Type B pancreatic cell (in vitro differentiated cells): ENCODE measurements around the gene ARG1. TPM values are rescaled to one million over a fixed set of nuclear protein-coding genes. Genes with fewer than 3 reads are reported as not detected.

ENCODE experiments used
- DNase-seq: peaks from one replicate; pipeline ENCODE4 v3.0.0; 2021; ENCODE audit warnings: mixed read lengths; ENCODE audit not compliant: unreplicated experiment; ENCODE audit errors: extremely low spot score
- H3K27ac Mint-ChIP-seq: 2 replicates; pipeline ENCODE4 v1.8.0; 2021; ENCODE audit warnings: mild to moderate bottlenecking, mixed read lengths
- H3K27me3 Mint-ChIP-seq: 2 replicates; pipeline ENCODE4 v1.8.0; 2021; ENCODE audit warnings: mixed read lengths
- H3K36me3 Mint-ChIP-seq: 2 replicates; pipeline ENCODE4 v1.8.0; 2021; ENCODE audit warnings: mixed read lengths
- H3K4me1 Mint-ChIP-seq: one replicate; pipeline ENCODE4 v1.8.0; 2021; ENCODE audit warnings: mixed read lengths; ENCODE audit not compliant: unreplicated experiment
- H3K4me3 Mint-ChIP-seq: 2 replicates; pipeline ENCODE4 v1.8.0; 2021; ENCODE audit warnings: mild to moderate bottlenecking, mixed read lengths
- H3K9me3 Mint-ChIP-seq: 2 replicates; pipeline ENCODE4 v1.8.0; 2021; ENCODE audit warnings: mixed read lengths
- total RNA-seq: library from RNA; stranded (reverse); gene quantifications from 2 replicates; pipeline ENCODE4 v1.2.1, GENCODE V29; 2021; ENCODE audit warnings: low replicate concordance
- TF ChIP-seq, protein P1 (sequence below): fragments of 200-600 bp; sonication (generic); conservative IDR thresholded peaks from 2 replicates; pipeline ENCODE4 v1.5.0; 2021; ENCODE audit warnings: antibody characterized with exemption, mild to moderate bottlenecking

ARG1 gene
- total RNA-seq, 1 donor from 2014 or later: not detected

DNA sequence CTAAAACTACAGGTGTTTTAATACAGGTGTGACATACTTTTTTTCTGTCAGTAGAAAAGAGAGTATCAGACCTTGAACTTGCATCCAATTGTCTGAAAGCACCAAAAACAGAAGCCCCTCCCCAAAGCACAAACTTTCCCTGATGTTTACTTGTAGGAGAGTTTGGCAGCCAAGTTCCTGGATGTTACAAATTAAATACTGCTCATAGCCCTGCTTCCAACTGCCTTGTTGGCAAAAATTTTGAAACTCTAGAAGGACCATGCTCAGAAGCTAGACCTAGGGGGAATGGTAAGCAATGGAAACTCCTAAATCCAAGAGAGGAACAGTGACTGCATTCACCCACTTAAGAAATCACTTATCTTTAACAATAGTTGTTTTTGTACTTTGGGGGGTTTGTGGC lies 17.0 kb upstream of the ARG1 start:
- no peak for DNase-seq
- Mint-ChIP-seq H3K27ac (no peak overlapping the region), H3K36me3 (no peaks in the 10 kb centered on the region), H3K4me1 (no peaks in the 10 kb centered on the region), H3K4me3 (no peak overlapping the region), H3K27me3 (no peaks in the 10 kb centered on the region), H3K9me3 (no peaks in the 10 kb centered on the region)
- TF ChIP-seq, protein P1, sequence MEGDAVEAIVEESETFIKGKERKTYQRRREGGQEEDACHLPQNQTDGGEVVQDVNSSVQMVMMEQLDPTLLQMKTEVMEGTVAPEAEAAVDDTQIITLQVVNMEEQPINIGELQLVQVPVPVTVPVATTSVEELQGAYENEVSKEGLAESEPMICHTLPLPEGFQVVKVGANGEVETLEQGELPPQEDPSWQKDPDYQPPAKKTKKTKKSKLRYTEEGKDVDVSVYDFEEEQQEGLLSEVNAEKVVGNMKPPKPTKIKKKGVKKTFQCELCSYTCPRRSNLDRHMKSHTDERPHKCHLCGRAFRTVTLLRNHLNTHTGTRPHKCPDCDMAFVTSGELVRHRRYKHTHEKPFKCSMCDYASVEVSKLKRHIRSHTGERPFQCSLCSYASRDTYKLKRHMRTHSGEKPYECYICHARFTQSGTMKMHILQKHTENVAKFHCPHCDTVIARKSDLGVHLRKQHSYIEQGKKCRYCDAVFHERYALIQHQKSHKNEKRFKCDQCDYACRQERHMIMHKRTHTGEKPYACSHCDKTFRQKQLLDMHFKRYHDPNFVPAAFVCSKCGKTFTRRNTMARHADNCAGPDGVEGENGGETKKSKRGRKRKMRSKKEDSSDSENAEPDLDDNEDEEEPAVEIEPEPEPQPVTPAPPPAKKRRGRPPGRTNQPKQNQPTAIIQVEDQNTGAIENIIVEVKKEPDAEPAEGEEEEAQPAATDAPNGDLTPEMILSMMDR: no peak

DNA sequence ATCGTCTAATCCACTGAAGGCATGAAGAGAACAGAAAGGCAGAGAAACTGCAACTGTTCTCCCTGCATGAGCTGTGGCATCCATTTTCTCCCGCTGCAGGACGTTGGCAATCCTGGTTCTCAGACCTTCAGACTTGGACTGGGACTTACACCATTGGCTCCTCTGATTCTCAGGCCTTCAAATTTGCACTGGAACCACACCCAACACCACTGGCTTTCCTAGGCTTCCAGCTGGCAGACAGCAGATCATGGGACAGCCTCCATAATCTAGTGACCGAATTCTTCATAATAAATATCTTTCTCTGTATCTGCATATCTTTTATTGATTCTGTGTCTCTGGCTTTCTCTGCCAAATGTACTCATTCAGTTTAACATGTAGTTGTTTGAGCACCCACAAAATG lies 14.1 kb upstream of the ARG1 start:
- Mint-ChIP-seq H3K4me3 (no peak overlapping the region), H3K4me1 (no peaks in the 10 kb centered on the region), H3K27me3 (no peaks in the 10 kb centered on the region), H3K36me3 (no peaks in the 10 kb centered on the region), H3K27ac (no peak overlapping the region), H3K9me3 (no peaks in the 10 kb centered on the region)
- TF ChIP-seq, protein P1: no peak
- DNase-seq: no peak

DNA sequence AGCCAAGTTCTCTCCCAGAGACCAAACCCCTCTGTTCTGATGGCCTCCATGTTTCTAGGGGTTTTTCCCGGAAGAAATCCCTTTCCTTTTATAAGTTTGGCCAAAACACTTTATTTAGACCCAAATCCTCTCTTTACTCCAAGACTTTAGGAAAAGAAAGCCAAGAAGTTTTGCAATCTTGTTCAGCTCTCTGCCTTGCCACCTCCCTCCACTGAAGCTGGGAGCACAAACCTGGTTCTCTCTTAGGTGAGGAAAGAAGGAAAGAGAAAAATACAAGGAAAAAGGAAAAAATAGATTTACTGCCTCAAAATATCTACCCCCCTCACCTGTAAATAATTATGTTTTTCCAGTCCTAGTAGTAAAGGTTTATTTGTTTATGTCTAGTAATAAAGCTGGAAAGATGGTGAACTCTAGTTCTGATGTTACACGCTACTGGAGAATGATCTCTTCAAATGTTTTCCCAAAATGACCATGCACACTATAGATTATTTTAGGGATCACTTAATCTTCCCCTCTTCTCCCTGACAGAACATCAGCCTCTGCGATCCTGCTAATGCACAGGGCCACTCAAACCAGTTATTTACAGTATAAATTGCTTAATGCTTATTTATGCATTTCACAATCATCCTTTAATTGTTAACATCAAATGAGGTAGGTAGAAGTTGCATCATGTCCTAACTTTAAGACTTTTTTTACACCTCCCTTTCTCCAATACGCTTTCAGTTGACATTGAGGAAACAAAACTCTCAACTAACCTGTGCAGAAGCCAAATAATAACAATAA lies 10.9 kb upstream of the ARG1 start:
- H3K4me3 Mint-ChIP-seq: no peak overlapping the region
- DNase-seq: no peak
- H3K9me3 Mint-ChIP-seq: no peaks in the 10 kb centered on the region

DNA sequence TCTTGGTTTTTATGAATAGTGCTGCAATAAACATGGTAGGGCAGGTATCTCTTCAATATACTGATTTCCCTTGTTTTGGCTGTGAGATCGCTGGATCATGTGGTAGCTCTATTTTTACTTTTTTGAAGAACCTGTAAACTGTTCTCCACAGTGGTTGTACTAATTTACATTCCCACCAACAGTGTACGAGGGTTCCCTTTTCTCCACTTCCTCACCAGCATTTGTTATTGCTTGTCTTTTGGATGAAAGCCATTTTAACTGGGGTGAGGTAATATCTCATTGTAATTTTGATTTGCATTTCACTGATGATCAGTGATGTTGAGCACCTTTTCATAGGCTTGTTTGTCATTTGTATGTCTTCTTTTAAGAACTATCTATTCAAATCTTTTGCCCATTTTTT lies 8.0 kb upstream of the ARG1 start:
- H3K36me3 Mint-ChIP-seq: no peaks in the 10 kb centered on the region
- DNase-seq: no peak
- no peaks in the 10 kb centered on the region for H3K9me3 Mint-ChIP-seq
- H3K4me3 Mint-ChIP-seq: no peak overlapping the region
- H3K27ac Mint-ChIP-seq: no peak overlapping the region
- no peaks in the 10 kb centered on the region for H3K4me1 Mint-ChIP-seq
- no peaks in the 10 kb centered on the region for H3K27me3 Mint-ChIP-seq
- TF ChIP-seq, protein P1: no peak

More for the DNA sequence above, 10.9 kb upstream of the ARG1 start:
- Mint-ChIP-seq H3K27me3 (no peaks in the 10 kb centered on the region), H3K36me3 (no peaks in the 10 kb centered on the region), H3K4me1 (no peaks in the 10 kb centered on the region), H3K27ac (no peak overlapping the region)
- TF ChIP-seq, protein P1: no peak

DNA sequence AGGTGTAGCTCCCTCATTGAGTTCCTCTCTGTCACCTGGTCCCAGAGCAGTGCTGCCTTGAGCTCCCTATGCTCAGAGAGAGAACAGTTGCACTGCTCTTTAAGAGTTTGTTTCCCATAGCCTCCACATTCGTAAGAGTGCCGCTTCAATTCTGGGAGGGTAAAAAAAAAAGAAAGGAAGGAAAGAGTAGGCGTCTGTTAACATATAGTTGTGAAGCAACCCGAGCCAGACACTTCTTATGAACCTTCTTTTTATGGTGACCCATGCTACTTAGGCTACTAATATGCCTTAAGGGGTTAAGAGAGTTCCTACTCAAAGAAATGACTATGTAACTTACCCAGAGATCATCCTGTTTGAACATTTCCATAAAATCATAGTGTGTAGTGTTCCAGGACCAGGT lies 4.3 kb upstream of the ARG1 start:
- TF ChIP-seq, protein P1: no peak
- H3K27me3 Mint-ChIP-seq: no peaks in the 10 kb centered on the region
- H3K4me3 Mint-ChIP-seq: no peak overlapping the region
- no peak overlapping the region for H3K27ac Mint-ChIP-seq
- H3K36me3 Mint-ChIP-seq: peaks cover 5% of the 10 kb centered on the region
- no peaks in the 10 kb centered on the region for H3K4me1 Mint-ChIP-seq
- no peak for DNase-seq
- H3K9me3 Mint-ChIP-seq: no peaks in the 10 kb centered on the region
